Measurements from ENCODE around the gene NEK6.

DNA sequence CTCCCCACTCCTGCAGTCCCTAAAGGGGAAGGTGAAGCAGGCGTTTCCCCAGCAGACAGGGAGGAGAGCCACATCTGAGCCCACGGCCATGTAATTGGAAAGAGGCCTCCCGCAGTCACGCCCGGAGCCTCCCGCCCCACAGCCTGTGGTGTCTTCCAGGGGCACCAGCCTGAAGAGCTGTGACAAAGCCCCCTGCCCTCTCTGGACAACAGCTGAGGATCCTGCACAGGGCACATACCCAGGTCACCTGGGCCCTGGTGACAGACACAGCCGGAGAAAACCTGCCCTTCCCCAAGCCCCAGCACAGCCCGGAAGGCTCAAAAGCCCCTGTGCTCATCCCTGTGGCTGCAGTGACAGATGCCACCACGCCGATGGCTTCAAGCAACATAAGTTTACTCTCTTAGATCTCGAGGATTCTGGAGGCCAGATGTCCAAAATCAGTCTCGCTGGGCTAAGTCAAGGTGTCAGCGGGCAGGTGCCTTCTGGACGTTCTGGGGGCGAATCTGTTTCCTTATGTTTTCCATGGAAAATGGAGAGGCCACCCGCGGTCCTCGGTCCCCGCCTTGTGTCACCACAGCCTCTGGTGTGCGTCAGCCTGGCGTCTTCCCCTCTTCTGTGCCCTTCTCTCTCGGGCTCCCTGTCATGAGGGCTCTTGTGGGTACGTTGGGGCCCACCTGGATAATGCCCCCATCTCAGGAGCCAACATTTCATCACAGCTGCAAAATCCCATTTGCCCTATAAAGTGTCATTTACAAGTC, 86.0 kb downstream of the NEK6 start:
- TF ChIP-seq, protein P1, sequence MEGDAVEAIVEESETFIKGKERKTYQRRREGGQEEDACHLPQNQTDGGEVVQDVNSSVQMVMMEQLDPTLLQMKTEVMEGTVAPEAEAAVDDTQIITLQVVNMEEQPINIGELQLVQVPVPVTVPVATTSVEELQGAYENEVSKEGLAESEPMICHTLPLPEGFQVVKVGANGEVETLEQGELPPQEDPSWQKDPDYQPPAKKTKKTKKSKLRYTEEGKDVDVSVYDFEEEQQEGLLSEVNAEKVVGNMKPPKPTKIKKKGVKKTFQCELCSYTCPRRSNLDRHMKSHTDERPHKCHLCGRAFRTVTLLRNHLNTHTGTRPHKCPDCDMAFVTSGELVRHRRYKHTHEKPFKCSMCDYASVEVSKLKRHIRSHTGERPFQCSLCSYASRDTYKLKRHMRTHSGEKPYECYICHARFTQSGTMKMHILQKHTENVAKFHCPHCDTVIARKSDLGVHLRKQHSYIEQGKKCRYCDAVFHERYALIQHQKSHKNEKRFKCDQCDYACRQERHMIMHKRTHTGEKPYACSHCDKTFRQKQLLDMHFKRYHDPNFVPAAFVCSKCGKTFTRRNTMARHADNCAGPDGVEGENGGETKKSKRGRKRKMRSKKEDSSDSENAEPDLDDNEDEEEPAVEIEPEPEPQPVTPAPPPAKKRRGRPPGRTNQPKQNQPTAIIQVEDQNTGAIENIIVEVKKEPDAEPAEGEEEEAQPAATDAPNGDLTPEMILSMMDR (IDR thresholded peaks at IDR 0.05): no peak
- no peak for TF ChIP-seq POLR2A (IDR thresholded peaks at IDR 0.05)
